Karpas-422 (cell line): ENCODE data around the gene PRODH2. TPM values are rescaled to one million over a fixed set of nuclear protein-coding genes. Genes with fewer than 3 reads are reported as not detected.
"Not testable (repeated sequence)": the region's sequence is repeated elsewhere in the genome, so short reads cannot be mapped to it uniquely, and the experiment has no call there.

Experiments used
- DNase-seq: peaks from one replicate; pipeline ENCODE4 v3.0.0-alpha.2; 2015
- H2AFZ ChIP-seq: fragments of 200-600 bp; sonication (generic); 2 replicates; pipeline ENCODE4 v1.6.1; 2014; ENCODE audit warnings: antibody characterized with exemption, low read length, mixed read lengths
- H3K27ac ChIP-seq: fragments of 200-600 bp; sonication (generic); 2 replicates; pipeline ENCODE4 v1.5.1; 2014; ENCODE audit warnings: mild to moderate bottlenecking, low read length, moderate library complexity
- H3K27me3 ChIP-seq: fragments of 200-600 bp; sonication (generic); 2 replicates; pipeline ENCODE4 v1.6.1; 2014; ENCODE audit warnings: low read length, mixed read lengths
- H3K36me3 ChIP-seq: fragments of 200-600 bp; sonication (generic); 2 replicates; pipeline ENCODE4 v1.6.1; 2014; ENCODE audit warnings: low read length, mixed read lengths; ENCODE audit not compliant: insufficient read depth
- H3K4me1 ChIP-seq: fragments of 200-600 bp; sonication (generic); 2 replicates; pipeline ENCODE4 v1.6.1; 2014; ENCODE audit warnings: mild to moderate bottlenecking, low read length, mixed read lengths
- H3K4me2 ChIP-seq: fragments of 200-600 bp; sonication (generic); 2 replicates; pipeline ENCODE4 v1.6.1; 2014; ENCODE audit warnings: low read length, low read depth, mild to moderate bottlenecking; ENCODE audit not compliant: poor library complexity, severe bottlenecking
- H3K4me3 ChIP-seq: fragments of 200-600 bp; sonication (generic); 2 replicates; pipeline ENCODE4 v1.5.1; 2014; ENCODE audit warnings: mild to moderate bottlenecking, antibody characterized with exemption, low read length, mixed read lengths
- H3K79me2 ChIP-seq: fragments of 200-600 bp; sonication (generic); 2 replicates; pipeline ENCODE4 v1.6.1; 2014; ENCODE audit warnings: mild to moderate bottlenecking, low read length, mixed read lengths
- H3K9ac ChIP-seq: fragments of 200-600 bp; sonication (generic); 2 replicates; pipeline ENCODE4 v1.6.0; 2014; ENCODE audit warnings: low read length
- H3K9me2 ChIP-seq: fragments of 200-600 bp; sonication (generic), shearing (Covaris generic); replicated peaks from 2 replicates; pipeline ENCODE4 v1.6.0; 2014; ENCODE audit warnings: mild to moderate bottlenecking, low read length, moderate library complexity; ENCODE audit not compliant: insufficient read depth
- H3K9me3 ChIP-seq: fragments of 300-700, 200-600 bp; sonication (generic); 2 replicates; pipeline ENCODE4 v1.6.1; 2014; ENCODE audit warnings: low read length, mixed read lengths
- H4K20me1 ChIP-seq: fragments of 200-600 bp; sonication (generic); 2 replicates; pipeline ENCODE4 v1.6.1; 2014; ENCODE audit warnings: mild to moderate bottlenecking, antibody characterized with exemption, low read length, low read depth; ENCODE audit not compliant: insufficient read depth
- total RNA-seq: library from RNA; depleted of rRNA; stranded (reverse); fragments of >200 nt; shearing (Covaris generic); gene quantifications from 2 replicates; pipeline ENCODE4 v1.2.3, GENCODE V29; 2014; ENCODE audit warnings: low replicate concordance

The PRODH2 gene
- total RNA-seq, 1 experiment from 2014 or later: not detected

DNA sequence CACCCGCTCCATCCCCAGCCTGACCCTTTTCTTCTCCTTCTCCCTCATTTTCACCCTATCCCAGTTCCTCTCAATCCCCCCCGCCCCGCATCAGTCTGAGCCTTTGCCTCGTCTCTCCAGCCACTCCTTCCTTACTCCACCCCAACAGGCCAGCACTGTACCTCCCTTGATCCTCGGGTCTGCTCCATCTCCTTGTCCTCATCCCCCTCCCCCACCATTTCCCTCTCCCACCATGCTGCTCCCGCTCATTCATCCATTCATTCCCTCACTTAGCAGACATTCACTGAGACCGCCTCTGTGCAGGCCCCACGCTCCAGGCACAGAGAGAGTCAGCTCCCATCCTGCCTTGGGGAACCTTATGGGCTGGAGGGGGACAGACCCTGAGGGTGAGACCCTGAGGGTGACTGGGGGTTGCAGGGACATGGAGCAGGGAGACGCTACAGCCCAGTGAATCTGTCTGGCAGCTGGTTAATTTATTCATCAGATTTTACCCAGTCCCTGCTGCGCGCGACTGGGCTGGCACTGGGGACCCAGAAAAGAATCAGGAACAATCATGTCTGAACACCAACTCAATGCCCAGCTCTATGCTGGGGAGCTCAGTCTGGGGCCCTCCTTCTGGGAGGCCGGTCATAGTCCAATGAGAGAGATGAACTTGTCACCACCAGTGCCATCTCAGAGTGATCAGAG is 36.4 kb downstream of the PRODH2 start:
- H3K4me2 ChIP-seq: peak overlapping the region; percentile 75
- DNase-seq: no peak
- H3K36me3 ChIP-seq: no peaks in the 10 kb centered on the region
- H3K9ac ChIP-seq: peak overlapping the region; percentile 89
- peaks cover 12% of the 10 kb centered on the region for H3K4me1 ChIP-seq
- H2AFZ ChIP-seq: no peak overlapping the region; the same call in 1 of the 2 replicates
- peaks cover 6% of the 10 kb centered on the region; the same call in 1 of the 2 replicates for H3K79me2 ChIP-seq
- peak overlapping the region; percentile 90 for H3K4me3 ChIP-seq
- H4K20me1 ChIP-seq: 0 out of 2 replicates have a peak, but pooled peaks cover 6% of the 10 kb centered on the region
- H3K9me3 ChIP-seq: no peaks in the 10 kb centered on the region
- 0 out of 2 replicates have a peak overlapping the region, but pooled peaks have one; percentile 22 for H3K27ac ChIP-seq
- no peaks in the 10 kb centered on the region for H3K9me2 ChIP-seq
- H3K27me3 ChIP-seq: no peaks in the 10 kb centered on the region

DNA sequence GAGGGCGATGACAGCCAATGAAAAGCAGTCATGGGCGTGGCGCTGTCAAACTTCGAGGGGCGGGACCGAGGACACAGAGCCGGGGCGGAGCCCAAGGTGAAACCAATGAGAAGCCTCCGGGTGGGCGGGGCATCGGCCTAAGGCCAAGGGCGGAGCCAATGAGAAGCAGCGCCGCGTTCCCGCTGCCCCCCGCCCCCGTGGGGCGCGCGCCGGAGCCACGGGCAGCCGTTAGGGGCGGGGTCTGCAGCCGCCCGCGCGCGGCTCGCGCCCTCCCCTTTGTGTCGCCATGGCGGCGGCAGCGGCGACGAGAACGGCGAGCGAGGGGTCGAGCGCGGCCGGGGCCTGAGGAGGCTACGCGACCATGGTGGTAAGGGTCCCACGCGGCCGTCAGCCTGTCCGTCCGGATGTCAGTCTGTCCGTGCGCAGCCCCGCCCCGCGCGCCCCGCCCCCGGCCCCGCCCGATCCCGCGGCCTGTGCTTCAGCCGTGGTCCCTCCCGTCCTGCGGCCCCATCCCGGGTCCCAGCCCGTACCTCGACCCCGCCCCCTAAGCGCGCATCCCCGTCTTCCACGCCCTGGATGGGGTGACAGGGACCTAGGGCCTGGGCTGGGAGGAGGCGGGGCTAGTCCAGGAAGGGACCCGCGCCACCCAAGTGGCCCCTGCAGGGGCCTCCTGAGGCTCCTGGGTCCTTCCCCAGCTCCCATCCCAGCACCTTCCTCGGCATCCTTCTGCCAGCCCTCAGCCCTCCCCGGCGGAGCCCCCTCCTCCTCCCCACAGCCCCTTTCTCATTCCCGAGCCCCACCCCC is 37.1 kb downstream of the PRODH2 start, which contains the start of gene ARHGAP33:
ARHGAP33 (plus strand) TSS at position 267 of the 804 bp plus-strand sequence; CDS start at position 362, 95 bp downstream.
- Histone ChIP-seq H3K4me1 (peaks cover 12% of the 10 kb centered on the region), H3K9me3 (no peaks in the 10 kb centered on the region), H3K27me3 (no peaks in the 10 kb centered on the region), H3K4me3 (peak within 1 kb of the TSS; percentile 90), H3K9me2 (no peaks in the 10 kb centered on the region), H3K36me3 (no peaks in the 10 kb centered on the region), H2AFZ (no peak within 1 kb of the TSS; the same call in 1 of the 2 replicates), H3K9ac (peak within 1 kb of the TSS; percentile 89), H3K4me2 (peak within 1 kb of the TSS; percentile 75), H3K27ac (0 out of 2 replicates have a peak within 1 kb of the TSS, but pooled peaks have one; percentile 22), H3K79me2 (peaks cover 6% of the 10 kb centered on the region; the same call in 1 of the 2 replicates), H4K20me1 (0 out of 2 replicates have a peak, but pooled peaks cover 6% of the 10 kb centered on the region)
- peak; percentile 100 for DNase-seq

DNA sequence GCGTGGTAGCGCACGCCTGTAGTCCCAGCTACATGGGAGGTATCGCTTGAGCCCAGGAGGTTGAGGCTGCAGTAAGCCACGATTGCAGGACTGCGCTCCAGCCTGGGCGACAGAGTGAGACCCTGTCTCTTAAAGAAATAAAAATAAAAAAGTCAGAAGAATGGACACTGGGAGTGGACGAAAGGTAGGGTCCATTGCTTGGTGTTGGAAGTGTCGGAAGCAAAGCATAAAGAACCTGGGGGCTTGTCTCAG is 37.7 kb downstream of the PRODH2 start:
- DNase-seq: no peak
- no peak overlapping the region for H3K9ac ChIP-seq
- no peaks in the 10 kb centered on the region for H3K9me3 ChIP-seq
- H3K27me3 ChIP-seq: no peaks in the 10 kb centered on the region
- peaks cover 6% of the 10 kb centered on the region; the same call in 1 of the 2 replicates for H3K79me2 ChIP-seq
- no peak overlapping the region for H3K27ac ChIP-seq
- H3K4me3 ChIP-seq: 0 out of 2 replicates have a peak overlapping the region, but pooled peaks have one; percentile 33
- no peaks in the 10 kb centered on the region for H3K36me3 ChIP-seq
- H4K20me1 ChIP-seq: 0 out of 2 replicates have a peak, but pooled peaks cover 6% of the 10 kb centered on the region
- peaks cover 12% of the 10 kb centered on the region for H3K4me1 ChIP-seq
- peak overlapping the region; percentile 44 for H3K4me2 ChIP-seq
- no peaks in the 10 kb centered on the region for H3K9me2 ChIP-seq
- H2AFZ ChIP-seq: no peak overlapping the region

- H3K9me3 ChIP-seq: no peaks in the 10 kb centered on the region
- H3K4me3 ChIP-seq: 0 out of 2 replicates have a peak overlapping the region, but pooled peaks have one; percentile 33
- H3K27me3 ChIP-seq: no peaks in the 10 kb centered on the region
- H3K79me2 ChIP-seq: peaks cover 6% of the 10 kb centered on the region; the same call in 1 of the 2 replicates
- no peaks in the 10 kb centered on the region for H3K9me2 ChIP-seq
- H3K4me2 ChIP-seq: peak overlapping the region; percentile 44
- 0 out of 2 replicates have a peak, but pooled peaks cover 6% of the 10 kb centered on the region for H4K20me1 ChIP-seq
- no peak overlapping the region for H3K27ac ChIP-seq
- no peak overlapping the region for H2AFZ ChIP-seq
- peaks cover 12% of the 10 kb centered on the region for H3K4me1 ChIP-seq
- no peak for DNase-seq
- H3K9ac ChIP-seq: no peak overlapping the region
- no peaks in the 10 kb centered on the region for H3K36me3 ChIP-seq
Measured at GRCh38 chr19:35774274-35775045, 38.2 kb downstream of the PRODH2 start.

DNA sequence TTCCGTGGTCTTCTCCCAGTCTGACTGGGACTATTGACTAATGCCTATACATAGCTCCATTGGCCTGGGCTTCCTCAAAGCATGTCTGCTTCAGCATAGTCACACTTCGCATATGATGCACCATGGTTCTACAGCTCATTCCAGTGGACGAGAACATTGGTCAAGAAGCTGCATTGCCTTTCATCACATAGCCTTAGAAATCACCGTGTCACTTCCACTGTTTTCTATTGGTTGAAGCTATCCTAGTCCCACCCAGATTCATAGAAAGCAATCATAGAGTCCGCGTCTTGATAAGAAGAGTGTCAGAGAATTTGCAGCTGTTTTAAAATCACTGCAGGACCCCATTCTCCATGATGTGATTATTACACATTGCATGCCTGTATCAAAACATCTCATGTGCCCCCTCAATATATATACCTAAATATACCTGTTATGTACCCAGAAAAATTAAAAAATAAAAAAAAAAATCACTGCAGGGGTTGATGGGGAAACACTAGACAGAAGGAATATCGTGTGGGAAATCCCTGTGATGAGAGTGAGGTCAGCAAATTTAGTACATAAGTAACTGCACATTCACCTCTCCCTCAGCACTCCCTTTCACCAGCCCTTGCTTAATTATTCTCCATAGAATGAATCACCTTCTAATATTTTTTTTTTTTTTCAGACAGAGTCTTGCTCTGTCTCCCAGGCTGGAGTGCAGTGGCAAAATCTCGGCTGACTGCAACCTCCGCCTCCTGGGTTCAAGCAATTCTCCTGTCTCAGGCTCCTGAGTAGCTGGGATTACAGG is 39.4 kb downstream of the PRODH2 start:
- H3K27me3 ChIP-seq: no peaks in the 10 kb centered on the region
- H3K4me3 ChIP-seq: no peak overlapping the region
- H3K4me2 ChIP-seq: no peak overlapping the region
- no peak overlapping the region for H2AFZ ChIP-seq
- H3K9me2 ChIP-seq: no peaks in the 10 kb centered on the region
- H3K9ac ChIP-seq: no peak overlapping the region
- no peaks in the 10 kb centered on the region for H3K9me3 ChIP-seq
- no peaks in the 10 kb centered on the region for H3K36me3 ChIP-seq
- no peak overlapping the region for H3K27ac ChIP-seq
- H4K20me1 ChIP-seq: 0 out of 2 replicates have a peak, but pooled peaks cover 6% of the 10 kb centered on the region
- peaks cover 6% of the 10 kb centered on the region; the same call in 1 of the 2 replicates for H3K79me2 ChIP-seq
- peak; percentile 59 for DNase-seq
- peaks cover 12% of the 10 kb centered on the region for H3K4me1 ChIP-seq

GRCh38 chr19:35772362-35772761 is 40.3 kb downstream of the PRODH2 start:
- not testable (repeated sequence) for H3K9ac ChIP-seq, H3K36me3 ChIP-seq, H3K79me2 ChIP-seq, H3K9me3 ChIP-seq, DNase-seq, H3K4me3 ChIP-seq, H3K4me2 ChIP-seq, H3K27ac ChIP-seq, H2AFZ ChIP-seq, H3K27me3 ChIP-seq, H3K9me2 ChIP-seq, H4K20me1 ChIP-seq
- peaks cover 15% of the 10 kb centered on the region for H3K4me1 ChIP-seq

- H3K9ac ChIP-seq: no peak overlapping the region
- H3K9me3 ChIP-seq: no peaks in the 10 kb centered on the region
- no peak overlapping the region for H3K4me3 ChIP-seq
- H3K27ac ChIP-seq: no peak overlapping the region
- H3K27me3 ChIP-seq: no peaks in the 10 kb centered on the region
- peaks cover 5% of the 10 kb centered on the region for H3K4me1 ChIP-seq
- H3K9me2 ChIP-seq: no peaks in the 10 kb centered on the region
- H3K36me3 ChIP-seq: no peaks in the 10 kb centered on the region
- DNase-seq: no peak
- no peak overlapping the region for H3K4me2 ChIP-seq
- no peaks in the 10 kb centered on the region for H3K79me2 ChIP-seq
- no peak overlapping the region for H2AFZ ChIP-seq
- peaks cover 7% of the 10 kb centered on the region; the same call in 1 of the 2 replicates for H4K20me1 ChIP-seq
Measured at GRCh38 chr19:35768082-35768421, 44.6 kb downstream of the PRODH2 start.
